Choroid plexus epithelial cell (primary cell): ENCODE data around the gene IPO4.

Experiments used
- DNase-seq: peaks from one replicate; pipeline ENCODE4 v3.0.0-alpha.2; 2010; ENCODE audit warnings: low read depth
- H3K4me3 ChIP-seq: 2 replicates; pipeline ENCODE4 v1.5.1; 2011; ENCODE audit warnings: low read depth, mild to moderate bottlenecking, control low read depth, low read length, moderate library complexity
- TF ChIP-seq, protein P1 (sequence below): conservative IDR thresholded peaks from 2 replicates; pipeline ENCODE4 v1.5.1; 2011; ENCODE audit warnings: low read depth, mild to moderate bottlenecking, control low read depth, inconsistent platforms, low read length, moderate library complexity

Gene IPO4

DNA sequence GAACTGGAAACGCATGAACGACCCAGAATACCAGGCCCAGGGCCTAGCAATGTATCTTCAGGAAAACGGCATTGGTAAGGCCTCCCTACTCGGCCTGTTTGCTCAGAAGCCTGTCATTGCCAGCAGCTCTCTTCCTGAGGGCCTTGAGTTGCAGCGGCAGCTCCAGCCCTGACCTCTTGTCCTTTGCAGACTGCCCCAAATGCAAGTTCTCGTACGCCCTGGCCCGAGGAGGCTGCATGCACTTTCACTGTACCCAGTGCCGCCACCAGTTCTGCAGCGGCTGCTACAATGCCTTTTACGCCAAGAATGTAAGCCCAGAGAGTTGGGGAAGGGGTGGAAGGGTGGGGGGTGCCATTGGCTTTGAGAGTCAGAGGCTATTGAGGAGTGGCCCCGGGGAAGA is 31.3 kb downstream of the IPO4 start:
- TF ChIP-seq, protein P1, sequence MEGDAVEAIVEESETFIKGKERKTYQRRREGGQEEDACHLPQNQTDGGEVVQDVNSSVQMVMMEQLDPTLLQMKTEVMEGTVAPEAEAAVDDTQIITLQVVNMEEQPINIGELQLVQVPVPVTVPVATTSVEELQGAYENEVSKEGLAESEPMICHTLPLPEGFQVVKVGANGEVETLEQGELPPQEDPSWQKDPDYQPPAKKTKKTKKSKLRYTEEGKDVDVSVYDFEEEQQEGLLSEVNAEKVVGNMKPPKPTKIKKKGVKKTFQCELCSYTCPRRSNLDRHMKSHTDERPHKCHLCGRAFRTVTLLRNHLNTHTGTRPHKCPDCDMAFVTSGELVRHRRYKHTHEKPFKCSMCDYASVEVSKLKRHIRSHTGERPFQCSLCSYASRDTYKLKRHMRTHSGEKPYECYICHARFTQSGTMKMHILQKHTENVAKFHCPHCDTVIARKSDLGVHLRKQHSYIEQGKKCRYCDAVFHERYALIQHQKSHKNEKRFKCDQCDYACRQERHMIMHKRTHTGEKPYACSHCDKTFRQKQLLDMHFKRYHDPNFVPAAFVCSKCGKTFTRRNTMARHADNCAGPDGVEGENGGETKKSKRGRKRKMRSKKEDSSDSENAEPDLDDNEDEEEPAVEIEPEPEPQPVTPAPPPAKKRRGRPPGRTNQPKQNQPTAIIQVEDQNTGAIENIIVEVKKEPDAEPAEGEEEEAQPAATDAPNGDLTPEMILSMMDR = no peak
- no peak overlapping the region for H3K4me3 ChIP-seq
- DNase-seq = no peak

DNA sequence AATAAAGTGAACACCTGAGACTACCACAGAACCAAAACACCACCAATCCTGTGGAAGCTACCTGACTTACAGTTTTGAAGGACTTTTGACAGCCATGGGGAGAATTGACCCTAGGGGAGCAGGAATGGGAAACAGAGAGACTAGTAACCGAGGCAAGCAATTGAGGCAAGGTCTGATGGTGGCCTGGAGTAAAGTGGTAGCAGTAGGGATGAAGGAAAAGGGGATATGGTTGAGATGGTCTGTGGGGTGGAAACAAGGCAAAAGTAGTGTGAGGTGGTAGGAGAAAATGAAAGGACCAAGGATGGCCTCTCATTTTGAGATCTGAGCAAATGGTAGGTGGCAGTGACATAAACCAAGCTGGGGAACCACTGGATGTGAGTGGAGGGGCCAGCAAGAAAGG is 31.8 kb downstream of the IPO4 start:
- TF ChIP-seq, protein P1 = no peak
- H3K4me3 ChIP-seq = no peak overlapping the region
- no peak for DNase-seq

DNA sequence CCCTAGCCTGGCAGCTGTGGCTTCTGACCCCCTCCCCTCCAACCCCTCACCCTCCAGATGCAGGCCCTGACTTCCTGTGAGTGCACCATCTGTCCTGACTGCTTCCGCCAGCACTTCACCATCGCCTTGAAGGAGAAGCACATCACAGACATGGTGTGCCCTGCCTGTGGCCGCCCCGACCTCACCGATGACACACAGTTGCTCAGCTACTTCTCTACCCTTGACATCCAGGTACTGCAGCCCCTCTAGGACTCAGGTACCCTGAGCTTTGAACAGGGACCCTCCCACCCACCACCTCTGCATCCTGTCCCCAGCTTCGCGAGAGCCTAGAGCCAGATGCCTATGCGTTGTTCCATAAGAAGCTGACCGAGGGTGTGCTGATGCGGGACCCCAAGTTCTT is 33.5 kb downstream of the IPO4 start:
- DNase-seq = no peak
- no peak overlapping the region for H3K4me3 ChIP-seq
- TF ChIP-seq, protein P1 = no peak

DNA sequence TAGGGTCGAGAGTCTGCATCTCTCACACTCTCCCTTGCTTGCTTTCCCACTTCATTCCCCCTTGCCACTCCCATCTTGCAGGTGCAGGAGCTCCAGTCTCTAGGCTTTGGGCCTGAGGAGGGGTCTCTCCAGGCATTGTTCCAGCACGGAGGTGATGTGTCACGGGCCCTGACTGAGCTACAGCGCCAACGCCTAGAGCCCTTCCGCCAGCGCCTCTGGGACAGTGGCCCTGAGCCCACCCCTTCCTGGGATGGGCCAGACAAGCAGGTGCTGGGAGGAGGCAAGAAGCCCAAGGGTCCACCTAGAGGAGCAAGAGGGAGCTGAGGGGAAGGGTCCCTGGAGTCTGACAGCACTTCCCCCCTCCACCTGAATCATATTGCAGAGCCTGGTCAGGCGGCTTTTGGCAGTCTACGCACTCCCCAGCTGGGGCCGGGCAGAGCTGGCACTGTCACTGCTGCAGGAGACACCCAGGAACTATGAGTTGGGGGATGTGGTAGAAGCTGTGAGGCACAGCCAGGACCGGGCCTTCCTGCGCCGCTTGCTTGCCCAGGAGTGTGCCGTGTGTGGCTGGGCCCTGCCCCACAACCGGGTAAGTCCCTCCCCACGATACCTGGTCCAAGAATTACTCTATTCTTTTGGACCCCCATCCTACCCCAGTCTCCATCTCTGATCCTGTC is 37.1 kb downstream of the IPO4 start:
- TF ChIP-seq, protein P1 = no peak
- no peak for DNase-seq
- H3K4me3 ChIP-seq = no peak overlapping the region

DNA sequence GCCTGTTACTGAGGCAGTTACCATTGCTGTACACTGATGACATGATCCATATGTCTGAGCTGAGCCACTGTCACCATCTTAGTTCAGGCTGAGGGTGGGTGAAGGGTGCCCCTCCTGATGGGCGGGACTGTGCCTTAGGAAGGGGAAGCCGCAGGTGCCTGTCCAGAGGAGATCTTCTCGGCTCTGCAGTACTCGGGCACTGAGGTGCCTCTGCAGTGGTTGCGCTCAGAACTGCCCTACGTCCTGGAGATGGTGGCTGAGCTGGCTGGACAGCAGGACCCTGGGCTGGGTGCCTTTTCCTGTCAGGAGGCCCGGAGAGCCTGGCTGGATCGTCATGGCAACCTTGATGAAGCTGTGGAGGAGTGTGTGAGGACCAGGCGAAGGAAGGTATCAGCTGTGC is 37.6 kb downstream of the IPO4 start:
- TF ChIP-seq, protein P1 = no peak
- no peak overlapping the region for H3K4me3 ChIP-seq
- no peak for DNase-seq

DNA sequence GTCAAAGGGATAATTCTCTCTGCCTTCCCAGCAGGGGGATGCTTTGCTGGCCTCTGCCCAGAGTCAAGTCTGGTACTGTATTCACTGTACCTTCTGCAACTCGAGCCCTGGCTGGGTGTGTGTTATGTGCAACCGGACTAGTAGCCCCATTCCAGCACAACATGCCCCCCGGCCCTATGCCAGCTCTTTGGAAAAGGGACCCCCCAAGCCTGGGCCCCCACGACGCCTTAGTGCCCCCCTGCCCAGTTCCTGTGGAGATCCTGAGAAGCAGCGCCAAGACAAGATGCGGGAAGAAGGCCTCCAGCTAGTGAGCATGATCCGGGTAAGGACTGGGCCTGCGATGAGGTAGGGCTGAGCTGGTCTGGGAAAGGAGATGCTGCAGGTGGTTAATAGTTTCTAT is 38.0 kb downstream of the IPO4 start:
- no peak for DNase-seq
- TF ChIP-seq, protein P1 = no peak
- no peak overlapping the region for H3K4me3 ChIP-seq

DNA sequence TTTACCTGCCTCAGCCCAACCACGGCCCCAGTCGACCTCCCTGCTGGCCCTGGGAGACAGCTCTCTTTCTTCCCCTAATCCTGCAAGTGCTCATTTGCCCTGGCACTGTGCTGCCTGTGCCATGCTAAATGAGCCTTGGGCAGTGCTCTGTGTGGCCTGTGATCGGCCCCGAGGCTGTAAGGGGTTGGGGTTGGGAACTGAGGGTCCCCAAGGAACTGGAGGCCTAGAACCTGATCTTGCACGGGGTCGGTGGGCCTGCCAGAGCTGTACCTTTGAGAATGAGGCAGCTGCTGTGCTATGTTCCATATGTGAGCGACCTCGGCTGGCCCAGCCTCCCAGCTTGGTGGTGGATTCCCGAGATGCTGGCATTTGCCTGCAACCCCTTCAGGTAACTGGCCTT is 38.6 kb downstream of the IPO4 start:
- DNase-seq = no peak
- TF ChIP-seq, protein P1 = no peak
- H3K4me3 ChIP-seq = no peak overlapping the region
